Right kidney (tissue), 1 donor: Measurements from ENCODE around the gene ABCC1.

Source experiments
- DNase-seq: peaks from one replicate; pipeline ENCODE4 v3.0.0-alpha.2; 2016

Gene ABCC1

DNA sequence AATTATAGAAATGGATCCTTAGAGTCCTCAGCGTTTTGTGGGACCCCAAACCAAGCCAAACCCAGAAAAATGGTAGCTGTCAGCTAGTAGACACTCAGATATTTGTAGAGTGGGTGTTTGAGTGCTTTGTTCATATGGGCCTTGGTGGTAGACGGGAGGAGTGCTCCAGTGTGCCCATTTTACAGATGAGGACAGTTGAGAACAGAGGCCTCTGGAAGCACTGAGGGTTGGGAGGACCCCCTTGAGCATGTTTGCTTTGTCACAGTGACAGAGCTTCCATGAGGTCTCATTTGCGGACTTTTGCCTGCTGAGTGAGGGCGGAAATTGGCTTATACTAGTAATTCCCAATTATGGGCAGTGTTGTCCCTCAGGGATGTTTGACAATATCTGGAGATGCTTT, 162.2 kb downstream of the ABCC1 start:
- DNase-seq, result no peak

DNA sequence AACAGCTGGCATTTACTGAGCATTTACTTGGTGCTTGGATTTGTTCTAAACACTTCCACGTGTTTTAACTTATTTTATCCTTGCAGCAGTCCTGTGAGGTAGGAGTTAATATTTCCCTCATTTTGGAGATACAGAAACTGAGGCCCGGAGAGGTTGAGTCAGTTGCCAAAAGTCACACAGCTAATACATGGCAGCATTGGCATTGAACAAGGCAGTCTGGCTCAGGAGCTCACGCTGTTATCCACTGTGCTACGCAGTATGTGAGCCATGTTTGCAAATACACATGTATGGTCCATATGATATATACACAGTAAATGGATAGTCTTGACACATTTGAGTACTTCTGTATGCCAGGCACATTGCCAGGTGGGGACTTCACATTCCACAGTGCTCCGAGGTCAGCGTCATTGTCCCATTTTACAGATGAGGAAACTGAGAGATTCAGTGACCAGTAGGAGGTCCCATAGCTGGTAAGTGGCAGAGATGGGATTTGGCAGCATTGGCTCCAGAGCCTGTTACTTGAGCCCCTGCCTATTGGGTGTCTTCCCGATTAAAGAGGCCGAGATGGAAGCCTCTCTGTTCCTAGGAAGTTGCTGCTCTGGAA, 163.1 kb downstream of the ABCC1 start:
- no peak for DNase-seq

DNA sequence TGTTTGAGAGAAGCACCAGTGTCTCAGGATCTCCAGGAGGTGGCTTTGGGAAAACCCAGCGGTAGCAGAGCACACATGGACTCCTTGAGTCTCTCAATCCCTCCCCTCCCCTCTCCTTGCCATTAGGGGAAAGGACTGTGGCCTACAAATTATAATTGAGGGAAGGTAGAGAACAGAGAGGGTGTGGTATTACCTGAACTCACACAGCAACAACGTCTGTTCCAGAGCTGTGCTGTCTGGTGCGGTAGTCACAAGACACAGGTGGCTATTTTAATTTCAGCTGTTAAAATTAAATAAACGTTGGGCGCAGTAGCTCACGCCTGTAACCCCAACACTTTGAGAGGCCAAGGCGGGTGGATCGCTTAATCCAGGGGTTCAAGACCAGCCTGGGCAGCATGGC, 163.7 kb downstream of the ABCC1 start:
- DNase-seq, result no peak

DNA sequence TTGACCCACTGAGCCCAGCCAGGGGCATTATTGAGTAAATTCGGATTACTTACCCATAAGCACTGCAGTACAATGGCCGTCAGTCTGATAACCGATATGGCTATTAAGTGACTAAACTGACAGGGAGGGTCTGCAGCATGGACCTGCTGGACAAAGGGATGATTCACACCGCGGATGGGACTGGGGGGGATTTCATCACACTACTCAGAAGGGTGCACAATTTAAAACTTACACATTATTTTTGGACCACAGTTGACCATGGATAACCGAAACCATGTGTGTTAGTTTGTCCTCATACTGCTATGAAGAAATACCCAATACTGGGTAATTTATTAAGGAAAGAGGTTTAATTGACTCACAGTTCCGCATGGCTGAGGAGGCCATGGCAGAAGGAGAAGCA, 167.4 kb downstream of the ABCC1 start:
- DNase-seq, result no peak

DNA sequence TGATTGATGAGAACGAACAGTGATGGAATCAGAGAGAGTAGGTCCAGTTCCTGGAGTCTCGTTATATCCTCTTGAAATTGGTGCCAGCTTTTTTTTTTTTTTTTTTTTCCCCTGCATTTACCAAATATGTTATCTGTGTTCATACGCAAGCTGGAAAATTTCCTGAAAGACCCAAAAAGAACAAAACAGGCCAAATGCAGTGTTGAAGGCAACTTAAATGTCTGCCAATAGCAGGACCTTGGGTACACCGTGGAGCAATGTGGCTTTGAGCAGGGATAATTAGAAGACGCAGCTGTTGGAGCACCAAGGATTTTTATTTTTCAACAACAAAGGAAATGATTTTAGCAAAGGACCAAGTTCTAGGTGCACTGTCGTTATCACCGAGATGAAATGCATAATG, 168.9 kb downstream of the ABCC1 start:
- DNase-seq, result no peak

DNA sequence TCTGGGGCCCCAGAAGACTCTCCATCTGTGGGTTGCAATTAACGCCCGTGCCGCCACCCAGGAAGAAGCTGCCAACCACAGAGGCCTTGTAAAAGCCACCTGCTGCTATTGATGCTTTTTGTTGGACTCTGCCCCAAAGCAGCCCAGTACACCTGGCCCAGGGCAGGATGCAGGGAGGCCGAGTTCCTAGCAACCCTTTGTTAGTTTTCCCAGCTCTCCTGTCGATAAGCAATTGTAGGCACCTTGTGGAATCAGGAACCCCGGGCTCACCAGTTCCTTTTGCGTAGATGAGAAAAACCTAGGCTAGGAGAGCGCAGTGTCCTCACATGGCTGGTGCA, 170.6 kb downstream of the ABCC1 start:
- DNase-seq, result no peak

DNA sequence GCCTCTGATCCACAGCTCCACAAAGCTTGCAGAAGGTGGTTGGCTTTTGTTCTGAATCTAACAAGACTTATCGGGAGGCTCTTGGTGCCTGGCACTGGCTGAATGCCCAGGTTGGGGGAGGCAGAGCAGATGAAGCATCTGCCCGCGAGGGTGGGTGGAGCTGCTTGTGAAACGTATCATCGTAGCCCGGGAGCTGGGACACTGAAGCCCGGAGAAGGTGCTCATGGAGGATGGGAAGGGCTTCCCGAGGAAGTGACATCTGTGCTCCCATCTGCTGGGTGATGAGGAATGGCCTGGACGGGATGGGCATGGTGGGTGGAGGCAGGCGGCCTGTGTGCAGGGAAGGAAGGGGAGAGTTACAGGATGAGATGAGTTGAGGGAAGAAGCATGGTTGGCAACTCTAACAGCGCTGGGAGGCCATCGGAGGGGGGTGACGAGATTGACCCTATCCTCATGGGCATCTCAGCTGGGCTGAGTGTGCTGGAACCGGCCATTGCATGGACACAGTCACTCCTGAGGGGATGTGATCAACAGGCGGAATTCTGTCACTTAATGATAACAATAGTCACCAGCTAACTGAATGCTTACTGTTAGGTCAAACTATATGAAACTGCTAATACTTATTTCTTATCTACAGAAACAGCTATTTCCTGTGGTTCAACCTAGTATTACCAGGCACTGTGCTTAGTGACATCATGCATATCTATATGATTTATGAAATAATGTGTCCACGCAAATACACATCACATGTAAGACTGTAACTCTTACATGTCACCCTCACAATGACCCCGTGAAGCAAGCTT, 171.2 kb downstream of the ABCC1 start:
- no peak for DNase-seq

DNA sequence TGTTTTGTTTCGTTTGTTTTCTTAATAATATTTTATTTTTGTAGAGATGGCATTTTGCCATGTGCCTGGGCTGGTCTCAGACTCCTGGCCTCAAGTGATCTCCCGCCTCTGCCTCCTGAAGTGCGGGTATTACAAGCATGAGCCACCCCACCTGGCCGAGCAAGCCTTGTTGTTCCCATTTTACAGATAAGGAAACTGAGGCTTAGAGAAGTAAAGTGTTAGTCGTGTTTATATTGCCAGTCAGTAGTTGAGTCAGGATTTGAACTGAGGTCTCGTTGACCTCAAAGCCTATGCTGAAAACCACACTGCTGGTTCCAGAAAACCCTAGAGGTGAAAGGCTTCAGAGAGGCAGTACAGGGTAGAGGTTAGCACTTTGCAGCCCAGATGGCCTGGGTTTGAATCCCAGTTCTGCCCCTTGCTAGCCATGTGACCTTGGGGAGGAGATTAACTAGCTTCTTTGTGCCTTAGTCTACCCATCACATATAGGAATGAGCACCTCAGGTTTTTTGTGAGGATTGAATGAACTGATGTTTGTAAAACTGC, 171.8 kb downstream of the ABCC1 start:
- no peak for DNase-seq

DNA sequence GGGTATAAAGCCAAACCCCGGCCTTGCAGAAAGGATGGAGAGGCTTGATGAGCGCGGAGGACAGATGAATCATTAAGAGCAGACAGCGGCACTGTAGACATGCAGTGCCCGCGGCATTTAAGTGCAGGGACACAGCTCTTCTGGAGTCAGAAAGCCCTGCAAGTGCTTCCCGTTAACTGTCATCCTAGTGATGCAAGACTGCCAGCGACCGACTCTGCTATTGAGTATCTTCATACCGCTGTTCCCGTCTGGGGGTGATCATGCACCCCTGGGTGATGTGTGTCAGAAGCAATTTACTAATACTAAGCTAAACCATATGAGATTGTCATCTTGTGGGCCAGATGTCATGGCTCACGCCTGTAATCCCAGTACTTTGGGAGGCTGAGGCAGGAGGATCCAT, 172.8 kb downstream of the ABCC1 start:
- no peak for DNase-seq

DNA sequence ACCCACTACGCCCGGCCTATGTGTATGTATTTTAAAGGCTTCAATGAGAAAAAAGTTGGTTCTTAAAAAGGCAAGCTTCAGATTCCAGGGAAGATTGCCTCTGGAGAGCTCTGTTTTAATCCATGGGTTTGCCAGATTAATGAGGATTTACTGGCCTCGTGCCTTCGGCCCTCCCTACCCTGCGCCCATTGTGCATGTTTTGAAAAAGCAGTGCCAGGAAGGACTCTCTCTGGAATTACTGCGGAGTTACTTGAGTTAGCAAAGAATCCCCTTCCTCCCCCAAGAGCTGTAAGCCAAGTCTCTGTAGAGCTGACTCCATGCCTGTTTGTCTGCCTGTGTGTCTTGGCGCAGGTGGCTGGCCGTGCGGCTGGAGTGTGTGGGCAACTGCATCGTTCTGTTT, 175.0 kb downstream of the ABCC1 start:
- DNase-seq, result no peak

DNA sequence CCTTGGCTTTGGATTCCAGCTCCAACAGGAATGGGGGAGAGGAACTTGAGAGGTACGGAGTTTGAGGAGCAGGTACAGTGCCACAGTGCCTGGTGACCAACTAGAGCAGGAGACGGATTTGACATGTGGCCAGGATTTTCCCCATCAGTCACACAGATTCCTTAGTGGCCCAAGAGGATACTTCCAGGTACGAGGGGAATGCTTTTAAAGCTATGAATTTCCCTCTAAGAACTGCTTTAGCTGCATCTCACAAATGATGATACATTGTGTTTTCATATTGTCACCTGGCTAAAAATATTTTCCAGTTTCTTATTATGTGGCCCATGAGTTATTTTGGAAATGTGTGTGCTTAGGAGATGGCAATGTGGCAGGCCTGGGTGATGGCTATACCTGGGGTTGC, 175.6 kb downstream of the ABCC1 start:
- DNase-seq, result no peak

DNA sequence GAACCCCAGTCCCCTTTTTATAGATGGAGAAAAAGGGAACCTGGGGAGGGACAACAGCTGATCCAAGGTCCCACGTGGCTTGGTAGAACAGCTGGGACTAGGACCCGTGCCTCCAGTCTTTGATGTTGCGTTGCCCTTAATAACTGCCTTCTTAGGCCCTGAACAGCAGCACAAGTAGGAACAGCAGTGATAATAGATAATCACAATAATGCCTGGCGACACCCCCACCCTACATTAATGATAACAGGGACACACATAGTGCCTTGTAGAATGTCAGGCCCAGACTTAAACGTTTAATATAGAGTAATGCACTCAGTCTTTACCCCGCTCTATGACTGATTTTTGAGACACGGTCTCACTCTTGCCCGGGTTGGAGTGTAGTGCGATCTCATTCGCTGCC, 177.5 kb downstream of the ABCC1 start:
- no peak for DNase-seq

DNA sequence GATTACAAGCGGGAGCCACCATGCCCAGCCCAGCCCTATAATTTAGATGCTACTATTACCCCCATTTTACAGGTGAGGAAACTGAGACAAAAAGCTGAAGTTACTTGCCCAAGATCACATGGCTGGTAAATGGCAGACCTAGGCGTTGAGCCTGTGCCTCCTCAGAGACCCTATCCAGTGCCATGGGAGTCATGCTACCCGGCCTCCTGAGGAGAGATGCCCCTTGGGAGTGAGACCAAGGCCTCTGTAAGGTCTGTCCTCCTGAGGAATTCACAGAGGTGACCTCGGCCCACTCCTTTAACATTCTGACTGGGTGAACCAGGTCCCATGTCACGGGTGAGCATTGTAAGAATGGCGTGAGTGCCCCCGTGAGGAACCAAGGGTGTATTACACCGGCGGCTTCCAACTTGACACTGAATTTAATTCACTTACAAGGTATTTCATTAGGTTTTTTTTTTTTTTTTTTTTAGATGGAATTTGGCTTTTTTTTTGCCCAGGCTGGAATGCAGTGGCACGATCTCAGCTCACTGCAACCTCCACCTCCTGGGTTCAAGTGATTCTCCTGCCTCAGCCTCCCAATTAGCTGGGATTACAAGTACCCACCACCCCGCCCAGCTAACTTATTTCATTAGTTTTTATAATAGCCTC, 178.2 kb downstream of the ABCC1 start:
- peak; percentile 44 for DNase-seq

DNA sequence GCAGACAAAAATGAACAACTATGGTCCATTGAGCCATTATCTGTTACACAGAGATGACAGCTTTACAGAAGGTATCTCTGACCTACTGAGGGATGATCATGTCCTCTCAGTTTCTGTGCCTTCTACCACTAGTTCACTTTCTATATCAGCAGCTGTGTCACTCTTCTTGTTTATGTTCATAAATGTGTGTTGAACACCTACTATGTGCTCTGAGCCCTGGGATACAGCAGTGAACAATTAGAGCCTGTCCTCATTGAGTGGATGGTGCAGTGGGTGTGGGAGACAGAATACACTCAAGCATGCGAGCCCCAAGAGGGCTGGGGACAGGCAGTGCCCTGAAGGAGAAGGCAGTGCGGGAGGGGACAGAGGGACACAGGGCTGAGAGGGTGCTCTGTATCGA, 181.8 kb downstream of the ABCC1 start:
- no peak for DNase-seq

DNA sequence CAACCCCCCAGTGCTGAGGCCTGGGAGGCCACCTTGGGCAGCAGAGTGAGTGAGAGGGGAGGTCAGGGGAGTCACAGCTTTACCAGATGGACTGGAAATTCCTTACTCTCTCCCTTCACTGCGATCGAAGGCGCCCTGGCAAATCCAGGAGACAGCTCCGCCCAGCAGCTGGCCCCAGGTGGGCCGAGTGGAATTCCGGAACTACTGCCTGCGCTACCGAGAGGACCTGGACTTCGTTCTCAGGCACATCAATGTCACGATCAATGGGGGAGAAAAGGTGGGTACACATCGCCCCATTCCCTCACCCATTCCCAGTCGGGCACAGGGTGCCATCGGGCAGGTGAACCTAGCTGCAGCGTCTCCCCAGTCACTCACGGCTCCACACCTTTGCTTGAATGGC, 182.2 kb downstream of the ABCC1 start:
- DNase-seq, result no peak

DNA sequence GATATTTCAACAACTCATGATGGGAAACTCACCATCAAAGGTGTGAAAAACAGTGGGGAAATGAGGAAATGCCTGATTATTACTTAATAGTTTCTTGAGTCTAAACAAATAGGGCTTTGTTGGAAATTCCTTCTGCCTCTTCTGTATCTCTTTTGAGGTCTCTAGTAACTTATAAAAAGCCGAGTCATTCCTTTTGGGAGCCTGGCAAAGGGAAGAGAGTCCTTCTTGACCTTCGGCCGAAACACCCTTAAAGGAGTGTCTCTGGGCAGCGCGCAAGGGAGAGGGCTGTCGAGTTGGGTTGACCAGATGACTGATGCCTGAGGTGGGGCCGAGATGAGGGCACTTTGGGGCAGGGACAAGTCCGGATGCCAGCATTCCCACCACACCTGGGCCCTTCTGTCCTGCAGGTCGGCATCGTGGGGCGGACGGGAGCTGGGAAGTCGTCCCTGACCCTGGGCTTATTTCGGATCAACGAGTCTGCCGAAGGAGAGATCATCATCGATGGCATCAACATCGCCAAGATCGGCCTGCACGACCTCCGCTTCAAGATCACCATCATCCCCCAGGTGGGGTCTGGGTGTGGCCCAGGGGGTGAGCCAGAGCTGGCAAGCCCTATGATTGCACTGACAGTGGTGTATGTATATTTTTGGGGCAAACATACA, 184.7 kb downstream of the ABCC1 start:
- DNase-seq, result no peak

DNA sequence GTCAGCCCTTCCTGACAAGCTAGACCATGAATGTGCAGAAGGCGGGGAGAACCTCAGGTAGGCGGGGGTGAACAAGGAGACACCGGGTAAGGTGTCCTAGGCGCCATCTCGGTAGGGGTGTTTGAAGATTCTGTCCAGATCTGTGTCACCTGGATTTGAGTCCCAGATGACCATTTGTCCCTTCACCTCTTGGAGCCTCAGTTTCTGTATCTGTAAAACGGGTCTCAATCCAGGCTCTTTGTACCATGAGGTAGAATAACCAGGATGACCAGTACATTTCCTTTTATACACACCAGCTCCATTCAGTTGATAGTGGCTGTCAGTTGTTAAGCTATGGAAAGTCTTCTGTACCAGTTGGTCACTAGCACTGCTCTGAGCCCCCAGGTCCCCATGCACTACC, 187.2 kb downstream of the ABCC1 start:
- no peak for DNase-seq

DNA sequence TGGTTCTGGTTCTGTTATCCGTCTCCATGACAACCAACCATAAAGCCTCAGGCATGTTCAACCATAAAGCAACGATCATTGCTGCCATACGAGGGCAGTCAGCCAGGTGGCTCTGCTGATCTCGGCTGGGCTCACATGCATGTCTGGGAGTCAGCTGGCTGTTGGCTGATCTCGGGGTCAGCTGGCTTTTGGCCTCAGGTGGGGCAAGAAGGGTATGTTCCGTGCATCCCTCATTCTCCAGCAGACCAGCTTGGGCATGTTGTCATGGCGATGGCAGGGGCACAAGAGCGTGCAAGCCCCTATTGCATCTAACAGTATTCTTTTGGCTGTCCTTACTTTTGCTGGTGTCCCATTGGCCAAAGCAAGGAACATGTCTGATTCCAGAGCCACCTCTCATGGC, 187.7 kb downstream of the ABCC1 start:
- no peak for DNase-seq

DNA sequence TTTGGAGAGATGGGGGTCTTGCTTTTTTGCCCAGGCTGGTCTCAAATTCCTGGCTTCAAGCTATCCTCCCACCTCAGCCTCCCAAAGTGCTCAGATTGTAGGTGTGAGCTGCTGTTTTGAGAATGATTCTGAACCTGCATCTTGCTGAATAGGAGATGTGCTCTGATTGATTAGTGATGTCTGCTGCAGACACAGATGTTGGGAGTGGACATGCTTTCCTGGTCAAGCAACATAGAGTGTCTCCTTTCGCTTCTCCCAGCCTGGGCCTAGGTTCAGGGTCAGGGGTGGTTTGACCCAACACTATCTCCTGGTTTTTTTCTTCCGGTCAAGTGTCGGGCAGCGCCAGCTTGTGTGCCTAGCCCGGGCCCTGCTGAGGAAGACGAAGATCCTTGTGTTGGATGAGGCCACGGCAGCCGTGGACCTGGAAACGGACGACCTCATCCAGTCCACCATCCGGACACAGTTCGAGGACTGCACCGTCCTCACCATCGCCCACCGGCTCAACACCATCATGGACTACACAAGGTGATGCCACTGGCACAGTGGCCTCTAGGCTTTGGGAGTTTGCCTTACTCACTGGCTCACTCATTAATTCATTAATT, 188.7 kb downstream of the ABCC1 start:
- no peak for DNase-seq

DNA sequence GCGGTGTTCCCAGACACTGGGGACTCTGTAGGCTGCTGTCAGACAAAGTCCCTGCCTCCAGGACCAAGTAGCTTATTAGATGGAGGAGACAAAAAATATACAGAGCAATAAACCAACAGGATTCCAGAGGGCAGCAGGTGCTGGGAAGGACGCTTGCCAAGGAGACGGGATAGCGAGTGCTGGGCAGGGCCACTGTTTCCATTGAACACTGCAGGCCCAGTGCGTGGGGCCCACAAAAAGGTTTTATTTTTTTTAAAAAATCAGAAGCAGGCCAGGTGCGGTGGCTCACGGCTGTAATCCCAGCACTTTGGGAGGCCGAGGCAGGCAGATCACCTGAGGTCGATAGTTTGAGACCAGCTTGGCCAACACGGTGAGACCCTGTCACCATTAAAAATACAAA, 189.6 kb downstream of the ABCC1 start:
- no peak for DNase-seq

DNA sequence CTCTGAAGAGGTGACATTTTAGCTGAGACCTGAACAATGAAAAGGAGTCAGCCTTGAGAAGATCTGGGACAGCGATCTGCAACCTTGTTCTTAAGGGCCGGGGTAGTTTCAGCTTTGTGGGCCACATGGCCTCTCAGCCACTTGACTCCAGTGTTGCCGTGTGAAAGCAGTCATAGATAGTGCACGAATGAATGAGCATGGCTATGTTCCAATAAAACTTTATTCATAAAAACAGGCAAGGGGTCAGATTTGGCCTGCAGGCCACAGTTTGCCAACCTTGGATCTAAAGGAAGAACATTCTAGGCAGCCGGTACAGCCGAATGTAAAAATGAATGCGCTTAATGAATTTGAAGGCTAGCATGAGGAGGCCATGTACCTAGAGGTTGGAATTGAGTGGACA, 190.4 kb downstream of the ABCC1 start:
- DNase-seq, result no peak

DNA sequence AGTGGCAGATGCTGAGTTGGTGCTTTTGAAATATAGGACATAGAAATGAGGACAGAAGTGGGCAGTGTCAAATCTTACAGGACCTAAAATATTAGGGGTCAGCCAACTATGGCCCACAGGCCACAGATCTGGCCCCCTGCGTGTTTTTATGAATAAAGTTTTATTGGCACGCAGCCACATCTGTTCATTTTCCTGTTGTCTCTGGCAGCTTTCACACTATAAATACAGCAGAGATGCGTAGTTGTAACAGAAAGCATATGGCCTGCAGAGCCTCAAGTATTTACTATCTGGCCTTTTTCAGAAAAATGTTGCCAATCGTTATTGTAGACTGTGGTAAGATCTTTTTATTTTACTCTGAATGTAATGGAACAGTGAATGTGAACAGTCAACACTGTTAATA, 191.1 kb downstream of the ABCC1 start:
- no peak for DNase-seq

DNA sequence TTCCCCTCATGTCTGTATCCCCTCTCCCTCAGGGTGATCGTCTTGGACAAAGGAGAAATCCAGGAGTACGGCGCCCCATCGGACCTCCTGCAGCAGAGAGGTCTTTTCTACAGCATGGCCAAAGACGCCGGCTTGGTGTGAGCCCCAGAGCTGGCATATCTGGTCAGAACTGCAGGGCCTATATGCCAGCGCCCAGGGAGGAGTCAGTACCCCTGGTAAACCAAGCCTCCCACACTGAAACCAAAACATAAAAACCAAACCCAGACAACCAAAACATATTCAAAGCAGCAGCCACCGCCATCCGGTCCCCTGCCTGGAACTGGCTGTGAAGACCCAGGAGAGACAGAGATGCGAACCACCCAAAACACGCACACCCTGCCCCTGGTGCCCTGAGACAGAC, 191.7 kb downstream of the ABCC1 start:
- DNase-seq, result no peak
